Brain microvascular endothelial cell (primary cell): ENCODE data around the gene NLN.

Experiments used
- DNase-seq: peaks from one replicate; pipeline ENCODE4 v3.0.0-alpha.2; 2020
- H3K27ac ChIP-seq: fragments of 250-450 bp; sonication (Bioruptor Pico); 2 replicates; pipeline ENCODE4 v1.5.1; 2020; ENCODE audit warnings: mild to moderate bottlenecking, moderate library complexity
- H3K27me3 ChIP-seq: fragments of 250-450 bp; sonication (Bioruptor Pico); replicated peaks from 2 replicates; pipeline ENCODE4 v1.5.1; 2020; ENCODE audit warnings: mild to moderate bottlenecking
- H3K36me3 ChIP-seq: fragments of 250-450 bp; sonication (Bioruptor Pico); replicated peaks from 2 replicates; pipeline ENCODE4 v1.5.1; 2020; ENCODE audit warnings: mild to moderate bottlenecking
- H3K4me3 ChIP-seq: 2 replicates; pipeline ENCODE4 v1.5.1; 2011; ENCODE audit warnings: low read depth, mild to moderate bottlenecking, control low read depth, low read length, moderate library complexity
- CTCF ChIP-seq: IDR thresholded peaks from 2 replicates; pipeline ENCODE4 v1.5.1; 2011; ENCODE audit warnings: low read depth, mild to moderate bottlenecking, moderate library complexity, low read length, control low read depth, inconsistent platforms; ENCODE audit errors: missing control alignments
- in situ Hi-C: cut with HindIII; loops from 2 replicates; pipeline ENCODE4 v1.10.0; 2017; ENCODE audit warnings: low sequenced_read_pairs, low pct_ligation_motif_present

The NLN gene

GRCh38 chr5:65821966-65822365 is 100.0 kb downstream of the NLN start:
- DNase-seq: no peak
- in situ Hi-C loops: no loop called here
- no peaks in the 10 kb centered on the region for H3K27me3 ChIP-seq

GRCh38 chr5:65822710-65823109 is 100.7 kb downstream of the NLN start:
- Histone ChIP-seq H3K27me3 (no peaks in the 10 kb centered on the region), H3K4me3 (no peak overlapping the region), H3K27ac (no peak overlapping the region), H3K36me3 (no peaks in the 10 kb centered on the region)
- no peak for DNase-seq
- no peak for TF ChIP-seq CTCF
- in situ Hi-C loops: no loop called here

More at GRCh38 chr5:65821966-65822365, 100.0 kb downstream of the NLN start:
- Histone ChIP-seq H3K36me3 (no peaks in the 10 kb centered on the region), H3K27ac (no peak overlapping the region), H3K4me3 (no peak overlapping the region)
- TF ChIP-seq CTCF: no peak

GRCh38 chr5:65823204-65823603 is 101.2 kb downstream of the NLN start:
- TF ChIP-seq CTCF: no peak
- Histone ChIP-seq H3K27ac (no peak overlapping the region), H3K4me3 (no peak overlapping the region), H3K36me3 (no peaks in the 10 kb centered on the region), H3K27me3 (no peaks in the 10 kb centered on the region)
- in situ Hi-C loops: no loop called here
- DNase-seq: no peak

GRCh38 chr5:65823845-65824445 is 101.9 kb downstream of the NLN start:
- no peak for TF ChIP-seq CTCF
- H3K27ac ChIP-seq: no peak overlapping the region
- no peaks in the 10 kb centered on the region for H3K36me3 ChIP-seq
- DNase-seq: no peak
- in situ Hi-C loops: no loop called here
- H3K4me3 ChIP-seq: no peak overlapping the region
- H3K27me3 ChIP-seq: no peaks in the 10 kb centered on the region

- in situ Hi-C loops: no loop called here
- no peak for TF ChIP-seq CTCF
- Histone ChIP-seq H3K27ac (no peak overlapping the region), H3K27me3 (no peaks in the 10 kb centered on the region), H3K4me3 (no peak overlapping the region), H3K36me3 (no peaks in the 10 kb centered on the region)
- no peak for DNase-seq
Observed at GRCh38 chr5:65825408-65826328, 103.7 kb downstream of the NLN start.
